Lung microvascular endothelial cell (primary cell): Measurements from ENCODE around the gene MAD1L1. TPM values are rescaled to one million over a fixed set of nuclear protein-coding genes. Genes with fewer than 3 reads are reported as not detected.

ENCODE experiments used
- DNase-seq, 2 donors: peaks; one replicate each; pipeline versions ENCODE4 v3.0.0 to v3.0.0-alpha.2; 2010; ENCODE audit warnings: low read depth in 2 of 2
- total RNA-seq: library from RNA; depleted of rRNA; stranded (reverse); fragments of >200 nt; gene quantifications from 2 replicates; pipeline ENCODE4 v1.2.1, GENCODE V29; 2014

Gene MAD1L1
- total RNA-seq, 1 donor from 2014 or later: 46.0 TPM

DNA sequence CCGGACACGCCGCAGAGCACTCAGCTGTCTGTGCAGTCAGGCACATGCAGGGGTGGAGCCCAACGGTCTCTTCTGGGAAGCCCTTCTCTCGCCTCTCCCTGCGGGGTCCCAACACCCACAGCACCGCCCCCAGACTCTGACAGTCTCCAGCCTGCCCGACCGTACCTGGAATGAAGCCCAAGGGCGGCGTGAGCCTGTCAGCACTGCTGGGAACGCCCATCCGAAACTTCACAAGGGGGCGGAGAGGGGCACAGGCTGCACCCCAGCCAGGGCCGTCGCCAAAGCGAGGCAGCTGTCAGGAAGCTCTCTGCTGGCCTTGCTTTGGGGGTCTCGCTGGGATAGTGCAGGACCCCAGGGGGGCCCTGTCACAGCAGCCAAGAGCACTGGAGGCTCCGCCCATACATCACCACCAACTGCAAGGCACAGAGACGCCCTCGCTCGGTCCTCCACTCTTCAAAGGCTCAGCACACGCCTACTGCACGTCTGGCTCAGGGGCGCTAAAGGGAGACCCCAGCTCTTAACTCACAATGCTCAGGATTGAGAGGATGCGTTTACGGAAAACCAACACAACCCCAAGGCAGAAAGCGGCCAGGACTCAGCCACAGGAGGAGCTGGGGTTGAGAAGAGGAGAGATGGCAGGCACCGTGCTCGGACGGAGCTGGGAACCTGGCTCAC, 30.9 kb downstream of the MAD1L1 start:
- no peak for DNase-seq

DNA sequence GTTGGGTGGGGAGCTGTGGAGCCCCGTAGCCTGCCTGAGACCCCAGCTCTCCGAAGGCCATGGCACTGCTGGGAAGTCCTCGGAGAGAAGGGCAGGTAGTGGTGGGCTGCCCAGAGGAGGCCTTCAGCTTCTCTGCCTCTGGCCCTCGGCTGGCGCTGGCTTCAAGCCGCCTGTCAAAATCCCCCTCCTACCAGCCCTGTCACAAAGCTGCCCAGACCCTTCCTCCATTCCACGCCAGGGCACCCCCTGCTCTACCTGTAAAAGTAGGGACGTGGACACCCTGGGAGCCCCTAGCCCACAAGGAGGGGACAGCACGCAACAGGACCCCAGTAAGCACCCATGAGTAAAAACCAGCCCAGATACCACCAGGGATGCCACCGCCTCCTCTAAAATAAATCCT, 31.6 kb downstream of the MAD1L1 start:
- DNase-seq: no peak

DNA sequence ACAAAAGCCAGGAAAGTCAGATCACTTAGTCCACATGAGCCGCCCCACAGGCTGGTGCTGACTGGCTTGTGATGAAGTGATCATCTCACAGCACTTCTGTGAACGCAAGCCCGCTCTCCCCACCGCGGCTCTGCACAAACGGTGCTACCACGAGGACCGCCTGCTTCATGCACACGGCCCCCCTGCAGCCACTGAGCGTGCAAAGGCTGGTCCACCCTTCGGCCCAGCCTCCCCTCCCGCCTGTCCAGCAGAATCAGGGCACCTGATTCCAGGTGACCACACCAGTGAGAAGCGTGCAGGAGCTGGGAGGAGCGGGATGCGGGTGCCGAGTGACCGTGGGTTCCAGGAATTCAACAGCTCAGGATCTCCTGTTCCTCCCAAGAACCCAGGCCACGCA, 32.2 kb downstream of the MAD1L1 start:
- no peak for DNase-seq

DNA sequence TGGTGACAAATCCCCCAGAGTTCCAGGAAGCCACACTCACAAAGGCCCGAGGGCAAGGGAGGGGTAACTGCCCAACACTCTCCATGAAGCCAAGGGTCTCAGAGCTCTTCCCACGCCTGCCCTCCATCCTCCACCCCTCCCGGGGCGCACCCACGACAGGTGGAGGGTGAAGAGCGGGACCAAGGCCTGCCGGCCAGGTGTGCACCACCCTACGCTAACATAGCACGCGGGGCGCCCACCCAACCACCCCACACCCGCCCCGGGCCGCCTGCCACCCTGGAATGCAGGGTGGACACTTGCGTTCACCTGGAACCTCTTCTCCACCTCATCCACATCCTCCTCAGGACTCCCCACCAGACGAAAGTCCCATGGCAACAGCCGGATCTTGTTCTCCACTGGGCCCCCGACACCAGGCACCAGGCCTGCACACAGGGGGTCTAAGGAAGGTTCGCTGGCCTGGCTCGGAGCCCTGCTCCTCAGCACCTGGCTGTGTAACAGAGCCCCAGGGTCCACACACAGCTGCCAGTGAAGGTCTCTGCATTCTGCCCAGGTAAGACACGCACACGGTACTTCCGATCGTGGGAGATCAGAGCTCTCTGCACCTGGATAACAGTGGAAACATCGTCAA, 32.7 kb downstream of the MAD1L1 start:
- DNase-seq: no peak

DNA sequence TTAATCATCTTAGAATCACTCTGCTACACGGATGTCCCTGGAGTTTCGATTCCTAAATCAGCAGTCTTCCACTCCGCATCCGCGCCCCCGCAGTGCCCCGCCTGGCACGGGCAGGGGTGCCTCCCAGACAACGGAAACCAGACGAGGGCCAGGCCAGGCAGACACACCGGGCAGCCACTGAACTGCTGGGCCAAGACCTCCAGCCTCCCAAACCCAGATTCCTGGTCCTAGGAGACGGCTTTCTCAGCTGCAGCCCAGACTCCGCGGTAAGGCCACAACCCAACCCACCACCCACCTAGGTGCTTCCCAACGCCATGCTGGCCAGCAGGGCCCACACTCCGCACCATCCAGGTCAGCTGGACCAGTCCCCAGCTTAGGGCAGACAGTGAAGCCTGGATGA, 33.2 kb downstream of the MAD1L1 start:
- DNase-seq: no peak

DNA sequence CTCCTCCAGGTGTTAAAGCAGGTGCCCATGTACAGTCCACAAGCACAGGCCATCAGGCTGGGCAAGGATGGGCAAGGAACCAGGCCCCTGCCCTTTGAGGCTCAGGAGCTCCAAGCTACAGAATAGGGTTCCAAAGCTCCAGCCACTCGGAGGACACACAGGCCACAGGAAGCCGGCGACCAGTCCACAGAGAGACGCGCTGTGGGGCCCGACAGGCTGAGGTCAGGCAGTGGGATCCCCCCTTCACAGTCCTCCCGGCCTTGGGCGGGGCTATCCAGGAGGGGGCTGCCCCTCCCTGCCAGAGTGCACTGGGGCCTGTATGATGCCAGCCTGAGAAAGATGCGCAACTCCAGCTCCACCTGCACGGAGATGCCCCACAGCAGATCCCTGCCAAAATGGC, 34.0 kb downstream of the MAD1L1 start:
- DNase-seq: no peak

DNA sequence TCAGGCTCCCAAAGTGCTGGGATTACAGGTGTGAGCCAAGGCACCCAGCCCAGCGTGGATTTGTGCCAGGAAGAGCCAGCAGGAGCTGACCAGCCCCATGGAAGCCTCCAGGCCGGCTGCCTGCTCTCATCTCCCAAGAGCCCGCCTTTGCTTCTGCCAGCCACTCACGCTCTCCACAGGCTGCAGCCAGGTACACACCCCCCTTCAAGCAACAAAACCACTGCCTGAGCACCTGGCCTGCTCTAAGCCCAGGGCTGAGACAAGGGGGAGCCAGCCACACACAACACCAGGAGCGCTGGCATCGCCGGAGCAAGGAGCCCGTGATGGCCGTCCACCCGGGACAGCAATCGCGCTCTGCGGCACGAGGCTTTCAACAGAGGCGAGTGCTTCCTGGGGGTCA, 34.5 kb downstream of the MAD1L1 start:
- DNase-seq: no peak

DNA sequence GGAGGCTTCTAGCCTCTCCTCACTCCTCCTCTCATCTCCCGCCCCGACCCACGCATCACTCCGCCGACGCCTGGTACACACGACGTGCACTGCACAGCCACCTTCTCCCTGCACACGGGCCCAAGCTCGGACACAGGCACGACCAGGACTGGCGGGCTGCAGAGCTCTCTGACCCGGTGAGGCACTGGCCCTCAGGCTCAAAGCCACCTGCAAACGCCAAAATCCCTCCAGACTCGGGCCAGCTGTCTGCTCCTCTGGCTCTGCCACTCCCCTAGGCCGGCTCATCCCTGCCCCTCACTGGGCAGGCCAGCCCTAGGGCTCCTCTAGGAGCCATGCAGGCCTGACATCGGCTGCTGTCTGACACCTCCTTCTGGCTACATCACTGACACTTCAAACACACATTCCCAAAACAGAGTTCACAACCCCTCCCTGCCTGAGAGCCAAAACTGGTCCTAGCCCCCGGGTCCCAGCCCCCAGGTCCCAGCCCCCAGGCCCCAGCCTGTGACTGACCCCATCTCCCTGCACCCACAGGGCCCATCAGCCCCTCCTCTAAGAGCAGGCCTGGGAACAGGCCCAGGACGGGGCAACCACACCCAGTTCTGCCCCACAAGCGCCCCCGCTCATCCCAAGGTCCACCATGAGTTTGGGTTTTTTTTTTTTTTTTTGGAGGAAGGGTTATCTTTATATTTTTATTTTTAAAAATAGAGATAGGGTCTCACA, 35.1 kb downstream of the MAD1L1 start:
- no peak for DNase-seq

DNA sequence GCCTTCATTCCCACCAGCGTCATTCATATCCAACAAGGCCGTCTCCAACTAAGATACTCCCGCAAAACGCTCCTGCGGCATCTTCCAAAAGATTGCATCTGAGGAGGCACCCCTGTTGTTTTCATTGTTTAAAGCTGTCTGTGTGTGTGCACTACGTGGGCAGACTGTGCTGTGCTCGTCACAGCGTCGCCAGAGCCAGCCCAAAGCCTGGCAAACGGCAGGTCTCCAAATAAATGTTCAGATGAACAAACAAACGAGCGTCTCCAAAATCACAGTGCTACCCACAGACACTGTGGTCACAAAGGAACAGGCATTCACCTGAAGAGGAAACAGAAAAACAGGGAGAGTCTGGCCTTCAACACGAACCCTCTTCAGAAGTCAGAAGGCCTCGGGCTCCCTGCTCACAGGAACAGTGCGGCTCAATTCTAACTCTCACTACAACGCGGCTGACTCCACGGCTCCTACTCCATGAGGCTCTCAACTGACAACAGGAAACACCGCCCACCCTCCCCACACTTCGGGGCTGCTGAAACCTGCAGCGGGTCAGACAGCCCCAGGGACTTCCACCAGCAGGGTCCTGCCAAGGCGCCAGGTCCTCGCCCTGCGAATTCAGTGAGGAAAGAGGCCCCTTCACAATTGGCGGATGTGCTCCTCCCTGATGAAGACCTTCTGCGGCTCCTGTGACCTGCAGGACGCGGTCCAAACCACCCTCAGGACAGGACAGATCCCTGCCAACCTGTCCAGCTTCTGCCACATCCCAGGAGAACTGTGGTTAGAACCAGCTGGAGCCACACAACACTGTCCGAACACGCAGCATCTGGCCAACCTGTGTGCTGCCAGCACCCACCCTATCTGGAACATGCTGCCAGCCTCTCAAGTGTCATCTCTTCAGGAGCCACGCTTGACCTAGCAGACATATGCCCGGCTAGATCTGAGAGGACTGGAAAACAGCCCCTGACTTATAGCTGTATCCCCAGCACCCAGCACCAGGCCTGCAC, 36.1 kb downstream of the MAD1L1 start:
- no peak for DNase-seq

DNA sequence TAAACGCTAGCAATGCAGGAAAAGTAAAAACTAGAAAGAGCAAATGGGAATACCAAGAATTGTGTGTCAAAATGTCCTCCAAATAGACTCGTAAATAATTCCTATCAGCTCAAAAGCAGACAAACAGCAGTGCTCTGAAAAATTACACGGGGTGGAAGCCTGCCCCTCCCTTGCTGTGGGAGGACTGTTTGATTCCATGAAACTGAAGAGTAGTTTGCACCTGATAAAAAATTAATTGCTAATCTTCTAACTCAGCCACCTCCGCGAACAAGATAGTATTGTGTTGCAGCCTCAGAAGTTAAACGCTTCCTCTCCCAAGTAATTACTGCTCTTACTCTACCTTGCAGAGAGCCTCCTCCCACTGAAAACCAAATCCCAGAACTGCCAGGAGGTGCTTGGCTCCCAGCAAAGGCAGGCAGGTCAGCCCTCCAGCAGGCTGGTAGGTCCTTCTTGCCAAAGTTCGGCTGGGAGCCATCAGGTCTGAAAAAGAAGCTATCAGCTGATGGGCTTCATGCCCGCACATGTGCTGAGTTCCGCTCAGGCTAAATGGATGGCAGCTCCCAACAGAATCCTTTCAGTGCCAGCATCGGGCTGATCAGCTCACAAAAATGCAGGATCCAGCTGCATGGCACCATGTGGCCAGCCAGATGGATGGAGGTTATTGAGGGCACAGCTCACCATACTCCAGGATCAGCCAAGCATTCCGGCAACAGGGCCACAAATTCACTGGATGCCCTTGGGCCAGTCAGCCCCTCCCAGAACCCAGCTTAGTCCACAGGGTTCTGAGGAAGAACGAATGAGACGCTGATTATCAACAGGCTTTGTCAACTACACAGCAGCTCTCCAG, 37.1 kb downstream of the MAD1L1 start:
- no peak for DNase-seq

DNA sequence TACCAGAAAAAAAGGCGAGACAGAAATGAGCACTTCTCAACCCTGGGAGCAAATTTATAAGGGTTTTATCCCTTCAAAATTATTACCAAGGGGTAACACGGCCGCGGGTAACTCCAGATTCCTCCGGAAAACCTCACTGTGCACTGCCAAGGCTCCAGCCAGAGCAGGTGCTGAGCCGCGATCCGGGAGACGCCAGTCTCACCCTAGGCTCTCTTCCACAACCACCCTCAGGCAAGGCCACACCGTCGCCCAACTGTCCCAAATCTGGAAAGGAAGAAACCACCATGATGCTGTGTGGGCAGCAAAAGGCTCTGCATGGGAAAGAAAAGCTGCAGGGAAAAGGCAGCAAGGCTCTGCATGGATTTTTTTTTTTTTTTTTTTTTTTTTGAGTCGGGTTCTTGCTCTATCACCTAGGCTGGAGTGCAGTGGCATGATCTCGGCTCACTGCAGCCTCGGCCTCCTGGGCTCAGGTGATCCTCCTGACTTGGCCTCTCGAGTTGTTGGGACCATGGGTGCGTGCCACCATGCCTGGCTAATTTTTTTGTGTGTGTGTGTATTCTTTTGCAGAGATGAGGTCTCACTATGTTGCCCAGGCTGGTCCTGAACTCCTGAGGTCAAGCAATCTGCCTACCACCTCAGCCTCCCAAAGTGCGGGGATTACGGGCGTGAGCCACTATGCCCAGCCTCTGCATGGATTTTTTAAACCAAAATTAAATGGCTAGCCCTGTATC, 39.0 kb downstream of the MAD1L1 start:
- DNase-seq: no peak

DNA sequence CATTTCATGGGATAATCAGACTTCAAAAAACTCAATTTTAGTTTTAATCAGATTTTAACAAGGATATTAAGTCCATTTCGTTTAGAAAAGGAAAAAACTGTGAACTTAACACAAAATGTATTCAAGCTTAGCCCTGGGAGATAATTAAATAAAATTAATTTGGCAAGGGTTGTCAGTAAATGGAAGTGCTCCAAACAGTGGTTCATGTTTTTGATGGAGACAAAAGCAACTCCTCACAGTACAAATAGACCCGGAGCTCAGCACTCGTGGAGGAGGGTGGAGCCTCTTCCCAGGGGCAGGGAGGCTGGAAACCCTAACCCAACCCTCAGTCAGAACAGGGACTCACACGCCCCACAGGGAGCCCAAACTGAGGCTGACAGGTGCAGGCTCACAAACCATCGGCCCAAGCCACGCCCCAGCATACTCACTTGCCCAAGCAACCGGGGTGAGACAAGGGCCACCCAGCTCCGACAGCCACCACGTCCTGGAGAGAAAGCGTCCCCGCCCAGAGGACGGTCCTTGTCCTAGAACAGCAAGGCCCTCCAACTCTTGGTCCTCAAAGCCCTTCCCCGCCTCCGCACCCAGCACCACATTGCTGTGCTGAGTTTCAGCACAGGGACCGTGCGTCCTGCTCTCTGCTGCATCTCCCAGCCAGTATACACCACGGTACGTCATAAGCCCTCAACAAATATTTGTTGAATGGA, 39.8 kb downstream of the MAD1L1 start:
- no peak for DNase-seq

DNA sequence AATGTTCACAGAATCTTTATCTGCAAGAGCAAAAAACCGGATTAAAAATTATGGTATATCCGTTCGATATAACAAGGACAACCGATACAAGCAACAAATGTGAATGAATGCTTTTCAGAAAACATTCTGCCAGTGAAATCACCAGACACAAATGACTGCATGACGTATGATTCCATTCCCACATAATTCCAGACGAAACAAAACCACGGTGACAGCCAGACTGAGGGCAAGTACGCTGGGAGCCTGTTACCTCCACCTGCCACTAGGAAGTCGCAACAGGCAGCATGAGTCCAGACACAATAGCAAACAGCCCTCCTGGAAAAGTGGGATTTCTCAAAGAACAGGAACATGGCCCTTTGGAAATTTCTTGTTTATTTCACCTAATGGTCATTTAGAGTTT, 41.7 kb downstream of the MAD1L1 start:
- no peak for DNase-seq

DNA sequence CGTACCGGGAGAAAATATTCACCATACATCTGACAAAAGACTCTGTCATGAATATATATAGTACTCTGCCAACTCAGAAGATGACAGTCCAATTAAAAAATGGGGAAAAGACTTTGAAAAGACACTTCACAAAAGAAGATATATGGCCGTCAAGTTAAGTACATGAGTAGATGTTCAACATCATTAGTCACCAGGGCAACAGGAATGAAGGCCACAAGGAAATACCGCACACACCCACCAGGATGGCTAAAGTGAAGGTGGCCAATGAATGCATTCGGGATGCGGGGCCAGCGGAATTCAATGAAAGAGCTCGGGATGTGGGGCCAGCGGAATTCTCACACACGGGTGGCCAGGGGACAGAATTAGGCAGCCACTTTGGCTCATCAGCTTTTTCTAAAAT, 42.2 kb downstream of the MAD1L1 start:
- no peak for DNase-seq

DNA sequence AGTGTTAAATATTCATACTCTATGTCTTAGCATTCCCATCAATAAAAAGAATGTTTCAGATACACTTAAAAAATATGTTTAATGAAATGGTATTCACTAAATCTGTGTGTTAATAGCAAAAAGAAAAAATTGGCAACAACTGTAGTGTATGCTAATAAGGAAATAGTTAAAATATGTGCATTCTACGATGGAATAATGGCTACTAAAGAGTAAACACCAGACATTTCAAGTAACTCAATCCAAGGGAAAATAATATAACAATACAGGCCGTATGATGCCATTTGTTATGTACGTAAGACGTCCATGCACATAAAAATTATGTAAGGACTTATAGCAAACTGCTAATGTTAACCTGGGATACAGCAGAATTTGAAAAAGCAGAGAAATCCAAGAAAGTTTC, 46.6 kb downstream of the MAD1L1 start:
- DNase-seq: no peak

DNA sequence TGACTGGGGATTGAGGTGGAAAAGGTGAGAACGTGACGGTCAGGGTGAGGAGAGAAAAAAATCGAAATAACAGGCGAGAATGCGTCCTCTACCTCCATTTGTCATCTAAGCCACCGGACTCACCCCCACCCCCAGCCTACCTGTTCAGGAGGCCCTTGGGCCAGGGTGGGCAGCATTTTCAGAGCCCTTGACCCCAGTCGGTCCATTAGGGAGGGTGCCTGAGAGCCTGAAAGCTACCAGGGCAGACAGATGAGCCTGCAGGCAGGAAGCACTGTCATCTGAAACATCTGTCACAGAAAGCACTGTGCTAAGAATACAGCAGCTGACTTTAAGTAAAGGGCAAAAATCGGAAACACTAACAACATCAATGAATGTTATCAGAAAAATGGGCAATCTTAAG, 47.0 kb downstream of the MAD1L1 start:
- DNase-seq: no peak

DNA sequence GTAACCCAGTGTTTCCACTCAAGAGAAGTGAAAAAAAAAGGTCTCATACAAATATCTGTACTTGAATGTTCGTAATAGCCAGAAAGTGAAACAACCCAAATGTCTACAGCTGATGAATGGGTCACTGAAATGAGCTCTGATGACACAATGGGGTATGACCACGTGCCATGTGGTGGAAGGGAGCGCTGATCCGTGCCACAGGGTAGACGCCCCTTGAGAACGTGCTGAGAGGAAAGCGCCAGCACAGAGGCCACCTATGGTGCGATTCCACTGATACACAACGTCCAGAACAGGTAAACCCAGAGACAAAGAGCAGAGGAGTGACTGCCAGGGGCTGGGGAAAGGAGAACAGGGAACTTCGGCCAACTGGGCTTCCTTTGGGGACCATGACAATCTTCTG, 50.3 kb downstream of the MAD1L1 start:
- DNase-seq: no peak

DNA sequence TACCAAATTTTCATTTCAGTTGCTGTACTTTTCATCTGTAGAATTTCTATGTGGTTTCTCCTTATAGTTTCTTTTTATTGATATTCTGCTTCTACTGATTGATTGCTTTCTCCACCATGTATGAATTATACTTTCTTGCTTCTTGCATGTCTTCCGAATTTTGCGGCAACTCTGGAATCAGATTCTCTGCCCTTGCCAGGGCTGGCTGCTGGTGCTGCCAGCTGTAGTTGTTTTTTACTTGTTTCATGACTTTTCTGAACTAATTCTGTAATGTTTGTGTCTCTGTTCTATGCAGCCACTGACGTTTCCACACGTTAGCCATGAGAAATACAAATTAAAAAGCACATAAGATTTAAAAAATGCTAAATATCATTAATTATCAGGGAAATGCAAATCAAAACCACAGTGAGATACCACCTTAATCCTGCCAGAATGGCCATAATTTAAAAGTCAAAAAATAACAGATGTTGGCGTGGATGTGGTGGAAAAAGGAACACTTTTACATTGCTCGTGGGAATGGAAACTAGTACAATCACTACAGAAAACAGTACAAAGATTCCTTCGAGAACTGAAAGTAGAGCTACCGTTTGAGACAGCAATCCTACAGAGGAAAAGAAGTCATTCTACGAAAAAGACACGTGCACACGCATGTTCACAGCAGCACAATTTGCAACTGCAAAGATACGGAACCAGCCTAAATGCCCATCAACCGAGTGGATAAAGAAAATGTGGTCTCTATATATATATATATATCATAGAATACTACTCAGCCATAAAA, 51.5 kb downstream of the MAD1L1 start:
- DNase-seq: no peak

DNA sequence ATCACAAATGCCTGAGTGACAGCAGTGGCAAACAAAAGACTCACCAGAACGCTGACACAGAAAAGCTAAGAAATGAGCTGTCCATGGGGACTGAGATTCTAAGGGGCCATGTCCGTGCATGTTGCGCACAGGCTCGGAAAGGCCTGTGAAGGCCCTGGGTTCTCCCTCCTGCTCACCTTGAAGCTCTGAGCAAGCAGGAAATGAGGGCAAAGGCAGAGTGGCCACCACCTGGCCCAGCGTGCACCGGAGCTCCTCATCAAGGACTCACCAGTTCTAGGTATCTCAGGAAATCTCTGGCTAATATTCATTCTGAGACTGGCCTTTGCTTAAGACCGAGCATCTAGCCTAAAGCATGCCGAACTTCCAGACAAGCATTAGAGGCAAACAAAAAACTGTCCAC, 52.7 kb downstream of the MAD1L1 start:
- DNase-seq: no peak
